HG03097 (cell line): Measurements from ENCODE around the gene PPP1R3D.

ENCODE experiments used
- ATAC-seq: cut with Tn5 transposase; IDR thresholded peaks from one replicate; pipeline ENCODE4 v1.9.1; 2021; ENCODE audit not compliant: unreplicated experiment, low FRiP score

The PPP1R3D gene

DNA sequence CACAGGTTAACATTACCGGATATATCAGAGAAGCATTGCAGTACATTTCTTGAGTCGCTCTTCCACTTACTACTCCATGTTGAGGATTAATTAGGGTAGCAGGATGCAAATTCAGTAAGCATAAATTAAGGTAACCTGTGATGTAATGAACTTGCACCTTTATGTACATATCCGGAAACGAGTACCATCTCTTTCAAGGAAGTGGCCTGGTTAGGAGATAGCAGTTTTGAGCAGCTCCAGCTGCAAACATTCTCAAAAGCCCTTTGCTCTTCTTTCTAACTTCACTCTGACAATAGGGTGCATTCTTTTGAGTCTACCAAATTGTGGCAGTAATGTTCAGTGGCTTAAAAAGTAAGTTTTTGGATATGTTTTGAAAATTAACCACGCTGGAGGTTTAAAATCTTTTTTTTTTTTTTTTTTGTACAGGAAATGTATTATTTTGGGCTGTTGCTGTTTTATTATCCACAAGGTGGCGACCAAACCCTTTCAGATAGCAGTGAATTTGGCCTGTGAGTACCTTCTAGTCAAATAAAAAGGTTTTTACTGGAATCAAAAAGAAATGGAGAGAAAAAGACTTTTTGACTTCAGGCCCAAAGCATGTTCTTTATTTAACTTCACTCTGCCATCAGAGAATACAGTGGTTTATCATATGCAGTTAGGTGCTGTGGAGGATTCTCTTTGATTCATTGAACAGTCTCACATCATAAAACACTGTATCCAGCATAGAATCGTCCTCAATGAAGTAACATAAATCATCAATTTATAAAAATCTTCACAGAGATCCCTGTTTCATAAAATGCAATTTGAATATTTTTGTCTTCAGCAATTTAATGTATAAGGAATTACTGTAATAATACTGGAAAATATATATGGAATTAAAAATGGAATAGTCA, 9.0 kb upstream of the PPP1R3D start:
- ATAC-seq = no peak

- no peak for ATAC-seq
These were observed 8.1 kb upstream of the PPP1R3D start for GRCh38 chr20:59948212-59948611.

GRCh38 chr20:59947376-59947775, 7.3 kb upstream of the PPP1R3D start:
- no peak for ATAC-seq

- no peak for ATAC-seq
These were observed 5.6 kb upstream of the PPP1R3D start for GRCh38 chr20:59945731-59946130.

DNA sequence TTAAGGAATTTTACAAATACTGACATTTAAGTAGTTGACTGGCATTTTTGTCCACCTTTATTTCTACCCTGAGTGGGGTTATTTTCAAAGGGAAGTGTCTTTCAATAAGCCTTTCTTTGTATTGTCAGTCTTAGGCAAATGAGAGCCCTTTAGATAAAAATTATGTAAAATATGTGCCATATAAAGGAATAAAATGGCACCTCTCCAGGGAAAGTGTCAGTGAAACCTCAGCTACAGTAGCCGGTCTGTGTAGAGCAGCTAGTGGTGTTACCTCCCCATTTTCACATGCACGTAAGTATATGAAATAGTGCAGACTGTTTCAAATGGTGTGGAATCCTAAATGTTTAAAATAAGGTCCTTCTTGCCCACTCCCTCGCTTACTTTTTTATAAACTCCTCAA, 5.1 kb upstream of the PPP1R3D start:
- ATAC-seq = no peak

DNA sequence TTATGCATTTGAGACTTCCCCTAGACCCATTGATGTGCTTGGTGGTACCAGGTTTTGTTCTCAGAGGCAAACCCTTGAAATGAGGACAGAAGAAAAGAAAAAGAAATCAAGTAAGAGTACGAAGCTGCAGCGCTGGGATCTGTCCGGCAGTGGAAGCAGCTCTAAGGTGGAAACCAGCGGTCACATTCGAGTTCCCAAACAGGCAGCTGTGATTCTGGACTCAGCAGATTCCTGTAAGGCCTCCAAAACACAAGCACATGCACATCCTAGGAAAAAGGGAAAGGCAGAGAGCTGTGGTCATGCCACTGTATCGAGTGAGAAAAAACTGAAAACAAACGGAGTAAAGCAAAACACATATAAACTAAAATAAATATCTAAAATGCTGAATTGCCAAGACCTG, 4.6 kb upstream of the PPP1R3D start:
- no peak for ATAC-seq

DNA sequence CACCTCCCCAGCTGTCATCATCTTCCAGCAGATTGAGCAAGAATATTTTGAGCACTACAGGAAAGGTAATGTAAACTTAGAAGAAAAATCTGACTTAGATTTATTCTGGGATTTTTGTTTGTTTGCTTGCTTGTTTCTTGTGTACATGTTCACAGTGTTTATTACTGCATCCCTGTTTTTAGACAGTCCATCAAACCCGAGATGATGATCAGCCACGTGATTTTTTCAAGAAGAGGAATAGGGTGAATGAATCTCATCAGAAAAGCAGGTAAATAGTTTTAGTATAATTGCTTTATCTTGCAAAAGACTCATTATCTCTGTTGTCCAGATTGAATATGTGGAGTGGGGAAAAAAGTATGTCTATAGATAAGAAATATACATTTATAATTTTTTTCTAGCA, 2.1 kb upstream of the PPP1R3D start:
- no peak for ATAC-seq

DNA sequence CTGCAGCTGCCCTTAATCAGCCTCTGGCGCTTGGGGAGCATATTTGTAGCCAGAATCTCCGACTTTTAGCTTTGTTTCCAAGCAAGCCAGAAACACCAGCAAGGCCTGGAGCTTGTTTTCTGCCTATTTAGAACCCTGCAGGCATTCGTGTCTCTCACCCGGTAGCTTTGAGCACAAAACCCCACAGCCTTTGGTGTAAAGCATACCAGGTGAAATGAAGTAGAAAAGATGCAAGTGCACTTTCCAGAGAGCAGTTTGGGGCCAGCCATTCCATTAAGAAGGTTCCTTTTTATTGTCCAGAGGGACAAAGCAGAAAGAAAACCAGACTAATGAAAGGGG, 820 bp upstream of the PPP1R3D start:
- no peak for ATAC-seq

DNA sequence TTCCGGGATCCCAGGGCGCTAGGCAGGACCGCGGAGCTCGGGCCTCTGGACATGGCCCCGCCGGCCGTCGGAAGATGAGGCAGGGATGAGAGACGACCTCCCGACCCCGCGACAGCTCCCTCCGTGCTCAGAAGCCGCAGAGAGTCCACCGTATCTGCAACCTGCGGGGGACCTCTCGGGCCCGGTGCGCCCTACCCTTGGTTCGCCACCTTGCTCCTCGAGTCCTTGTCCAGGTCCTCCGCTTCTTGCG, 301 bp downstream of the PPP1R3D start:
- ATAC-seq = peak; percentile 33

GRCh38 chr20:59939052-59939878, 840 bp downstream of the PPP1R3D start:
- no peak for ATAC-seq

DNA sequence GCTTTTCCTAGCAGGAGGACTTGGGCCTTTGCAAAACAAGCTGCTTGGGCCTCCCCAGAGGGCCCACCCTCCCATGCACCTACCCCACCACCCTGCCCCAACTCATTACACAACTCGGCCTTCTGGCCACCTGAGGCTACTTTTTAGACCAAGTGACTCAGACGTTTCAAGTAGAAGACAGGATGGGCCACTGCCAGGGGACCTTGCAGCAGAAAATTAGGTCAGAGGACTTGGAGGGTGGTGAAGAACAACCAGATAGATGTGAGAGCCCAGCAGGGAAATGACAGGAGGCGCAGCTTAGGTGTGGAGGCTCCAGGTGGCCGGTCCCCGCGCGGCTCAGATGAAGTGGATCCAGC, 1.4 kb downstream of the PPP1R3D start:
- no peak for ATAC-seq

GRCh38 chr20:59938221-59938620, 1.9 kb downstream of the PPP1R3D start:
- no peak for ATAC-seq

GRCh38 chr20:59937150-59937549, 3.0 kb downstream of the PPP1R3D start:
- no peak for ATAC-seq

- no peak for ATAC-seq
These were observed 3.7 kb downstream of the PPP1R3D start for GRCh38 chr20:59936409-59936808.

DNA sequence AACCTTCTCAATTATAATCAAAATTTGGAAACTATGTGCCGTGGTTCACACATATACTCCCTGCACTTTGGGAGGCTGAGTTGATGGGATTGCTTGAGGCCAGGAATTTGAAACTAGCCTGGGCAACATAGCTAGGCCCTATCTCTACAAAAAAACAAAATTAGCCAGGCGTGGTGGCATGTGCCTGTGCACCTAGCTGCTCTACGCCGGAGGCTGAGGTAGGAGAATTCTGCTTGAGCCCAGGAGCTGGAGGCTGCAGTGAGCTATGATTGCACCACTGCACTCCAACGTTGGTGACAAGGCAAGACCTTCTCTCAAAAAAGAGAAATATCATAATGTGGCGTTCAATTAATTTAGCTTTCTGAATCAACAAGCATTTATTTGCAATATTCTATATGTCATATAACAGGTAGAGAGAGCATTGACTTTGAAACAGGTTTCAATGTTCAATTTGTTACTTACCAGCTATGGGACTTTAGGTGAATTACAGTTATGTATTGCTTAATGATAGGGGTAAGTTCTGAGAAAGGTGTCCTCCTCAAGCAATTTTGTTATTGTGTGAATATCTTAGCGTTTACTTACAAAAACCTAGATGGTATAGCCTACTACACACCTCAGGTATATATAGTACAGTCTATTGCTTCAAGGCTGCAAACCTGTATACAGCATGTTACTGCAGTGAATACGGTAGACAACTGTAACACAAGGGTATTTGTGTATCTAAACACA, 4.5 kb downstream of the PPP1R3D start:
- no peak for ATAC-seq

GRCh38 chr20:59933849-59934585, 6.1 kb downstream of the PPP1R3D start:
- ATAC-seq = peak; percentile 84

- no peak for ATAC-seq
These were observed 6.7 kb downstream of the PPP1R3D start, which contains the start of gene SYCP2 for GRCh38 chr20:59933296-59933848. Gene SYCP2 (minus strand): TSS chr20:59933637. CDS start chr20:59922413, 11,224 bp downstream.

GRCh38 chr20:59932616-59933295, 7.3 kb downstream of the PPP1R3D start:
- ATAC-seq = no peak

DNA sequence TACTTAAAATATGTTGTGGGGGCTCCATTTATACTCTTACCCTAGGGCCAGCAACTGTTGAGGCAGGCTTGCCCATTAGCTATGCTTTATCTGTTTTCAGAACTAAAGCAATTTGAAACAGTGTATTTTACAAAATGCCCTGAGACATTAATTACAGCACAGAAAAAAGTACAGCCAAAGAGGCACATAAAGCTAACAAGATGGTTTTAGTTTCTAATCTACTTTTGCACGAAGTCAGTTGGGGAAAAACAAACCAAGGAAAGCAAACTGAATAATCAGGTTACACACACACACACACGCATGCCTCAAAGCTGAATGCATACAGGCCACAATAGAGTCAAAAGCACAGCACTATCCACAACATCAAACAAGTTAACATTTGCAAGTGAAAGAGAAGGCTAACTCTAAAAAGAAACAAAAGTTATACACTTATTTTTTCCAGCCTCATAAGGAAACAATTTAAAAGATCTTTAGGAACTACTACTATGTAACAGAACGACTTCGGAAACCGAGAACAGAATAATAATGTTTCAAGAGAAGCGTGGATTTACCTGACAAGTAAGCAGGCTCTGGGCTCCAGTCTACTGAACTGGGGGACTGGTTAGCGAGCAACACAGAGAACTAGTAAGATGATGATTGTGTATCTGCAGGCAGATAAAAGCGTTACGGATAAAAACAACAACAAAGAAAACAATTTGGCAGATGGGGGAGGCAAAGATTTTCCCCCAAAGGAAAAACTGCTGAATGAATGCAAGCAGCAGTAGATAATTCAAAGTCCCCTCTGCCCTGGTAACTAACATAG, 8.4 kb downstream of the PPP1R3D start:
- ATAC-seq = no peak
